ENCODE data around the gene OPCML.

OPCML gene

GRCh38 chr11:133026952-133027351, 505.3 kb downstream of the OPCML start:
- H3K4me3 ChIP-seq (ENCODE audit: low read depth, low read length), result no peak overlapping the region
- ChIA-PET CTCF (no interaction called here), POLR2A (no interaction called here)
- TF ChIP-seq CTCF (IDR thresholded peaks at IDR 0.05; ENCODE audit: insufficient read depth, low read length, missing control alignments), result no peak
- no peak for DNase-seq (ENCODE audit: low read depth, low spot score)

- H3K4me3 ChIP-seq (ENCODE audit: low read depth, low read length), result no peak overlapping the region
- CTCF ChIA-PET, result no interaction called here
- no peak for TF ChIP-seq CTCF (IDR thresholded peaks at IDR 0.05; ENCODE audit: insufficient read depth, low read length, missing control alignments)
- DNase-seq (ENCODE audit: low read depth, low spot score), result no peak
- POLR2A ChIA-PET, result no interaction called here
Observed at GRCh38 chr11:133024301-133024700, 508.0 kb downstream of the OPCML start.

- DNase-seq (ENCODE audit: low read depth, low spot score), result no peak
- POLR2A ChIA-PET, result no interaction called here
- H3K4me3 ChIP-seq (ENCODE audit: low read depth, low read length), result no peak overlapping the region
- no peak for TF ChIP-seq CTCF (IDR thresholded peaks at IDR 0.05; ENCODE audit: insufficient read depth, low read length, missing control alignments)
- CTCF ChIA-PET, result no interaction called here
Observed at GRCh38 chr11:133023232-133023631, 509.1 kb downstream of the OPCML start.

GRCh38 chr11:133021553-133021952, 510.7 kb downstream of the OPCML start:
- POLR2A ChIA-PET, result no interaction called here
- CTCF ChIA-PET, result interaction anchor here (0.6 kb wide), 1 partner anchor 10 kb away, joined by 3 read pairs; no protein-coding TSS in a partner anchor
- H3K4me3 ChIP-seq (ENCODE audit: low read depth, low read length), result no peak overlapping the region
- no peak for DNase-seq (ENCODE audit: low read depth, low spot score)
- no peak for TF ChIP-seq CTCF (IDR thresholded peaks at IDR 0.05; ENCODE audit: insufficient read depth, low read length, missing control alignments)

GRCh38 chr11:133020372-133020714, 512.0 kb downstream of the OPCML start:
- no peak for DNase-seq (ENCODE audit: low read depth, low spot score)
- no peak for TF ChIP-seq CTCF (IDR thresholded peaks at IDR 0.05; ENCODE audit: insufficient read depth, low read length, missing control alignments)
- ChIA-PET POLR2A (no interaction called here), CTCF (interaction anchor here (0.8 kb wide), 1 partner anchor 9 kb away, joined by 3 read pairs; no protein-coding TSS in a partner anchor)
- H3K4me3 ChIP-seq (ENCODE audit: low read depth, low read length), result no peak overlapping the region

- POLR2A ChIA-PET, result no interaction called here
Observed at GRCh38 chr11:133019545-133020371, 512.5 kb downstream of the OPCML start.

More at GRCh38 chr11:133019545-133020371, 512.5 kb downstream of the OPCML start:
- no peak for DNase-seq (ENCODE audit: low read depth, low spot score)
- H3K4me3 ChIP-seq (ENCODE audit: low read depth, low read length), result no peak overlapping the region
- CTCF ChIA-PET, result interaction anchor here (0.8 kb wide), 1 partner anchor 10 kb away, joined by 3 read pairs; no protein-coding TSS in a partner anchor
- TF ChIP-seq CTCF (IDR thresholded peaks at IDR 0.05; ENCODE audit: insufficient read depth, low read length, missing control alignments), result no peak
